Stromal cell of bone marrow (primary cell): Measurements from ENCODE around the gene RAPGEF1.
"Not testable (repeated sequence)": the region's sequence is repeated elsewhere in the genome, so short reads cannot be mapped to it uniquely, and the experiment has no call there.

ENCODE experiments used
- DNase-seq: peaks from one replicate; pipeline ENCODE4 v3.0.0-alpha.2; 2012; ENCODE audit warnings: low read depth

The RAPGEF1 gene

GRCh38 chr9:131739959-131740648 is at the start of gene RAPGEF1:
Gene RAPGEF1, minus strand, starts transcription at chr9:131740076. Its CDS starts 246 bp downstream, at chr9:131739830.
- no peak for DNase-seq

- DNase-seq: no peak
Observed at GRCh38 chr9:131788851-131789250, 49.0 kb upstream of the RAPGEF1 start.

- no peak for DNase-seq
Observed at GRCh38 chr9:131787838-131788237, 48.0 kb upstream of the RAPGEF1 start.

- DNase-seq: no peak
Observed at GRCh38 chr9:131784748-131785501, 45.0 kb upstream of the RAPGEF1 start.

- peak; percentile 3 for DNase-seq
Observed at GRCh38 chr9:131781069-131781468, 41.2 kb upstream of the RAPGEF1 start.

- peak; percentile 17 for DNase-seq
Observed at GRCh38 chr9:131776473-131776872, 36.6 kb upstream of the RAPGEF1 start.

- no peak for DNase-seq
Observed at GRCh38 chr9:131776036-131776435, 36.2 kb upstream of the RAPGEF1 start.

GRCh38 chr9:131774636-131775035 is 34.8 kb upstream of the RAPGEF1 start:
- DNase-seq: no peak

- DNase-seq: peak; percentile 52
Observed at GRCh38 chr9:131773911-131774379, 34.1 kb upstream of the RAPGEF1 start.

- DNase-seq: no peak
Observed at GRCh38 chr9:131772940-131773339, 33.1 kb upstream of the RAPGEF1 start.

GRCh38 chr9:131771646-131772045 is 31.8 kb upstream of the RAPGEF1 start:
- no peak for DNase-seq

- no peak for DNase-seq
Observed at GRCh38 chr9:131769361-131769760, 29.5 kb upstream of the RAPGEF1 start.

- DNase-seq: no peak
Observed at GRCh38 chr9:131764568-131764967, 24.7 kb upstream of the RAPGEF1 start.

- no peak for DNase-seq
Observed at GRCh38 chr9:131762356-131762932, 22.6 kb upstream of the RAPGEF1 start.

- DNase-seq: no peak
Observed at GRCh38 chr9:131759017-131759647, 19.3 kb upstream of the RAPGEF1 start.

- no peak for DNase-seq
Observed at GRCh38 chr9:131757549-131757948, 17.7 kb upstream of the RAPGEF1 start.

- DNase-seq: no peak
Observed at GRCh38 chr9:131755541-131756198, 15.8 kb upstream of the RAPGEF1 start.

- no peak for DNase-seq
Observed at GRCh38 chr9:131754846-131755245, 15.0 kb upstream of the RAPGEF1 start.

GRCh38 chr9:131753751-131754150 is 13.9 kb upstream of the RAPGEF1 start:
- DNase-seq: not testable (repeated sequence)

- no peak for DNase-seq
Observed at GRCh38 chr9:131752231-131752884, 12.5 kb upstream of the RAPGEF1 start.

GRCh38 chr9:131748411-131748955 is 8.6 kb upstream of the RAPGEF1 start:
- no peak for DNase-seq
